GM15510 (cell line): ENCODE results near the gene PTGR2.

ENCODE experiments used
- POLR2A ChIP-seq: IDR thresholded peaks from 3 replicates; pipeline ENCODE4 v1.6.1; 2011; ENCODE audit warnings: borderline replicate concordance; ENCODE audit not compliant: insufficient read length; ENCODE audit errors: extremely low read depth

Gene PTGR2

GRCh38 chr14:73870525-73871235, 19.0 kb downstream of the PTGR2 start:
- TF ChIP-seq POLR2A = no peak

GRCh38 chr14:73873660-73874059, 22.0 kb downstream of the PTGR2 start:
- no peak for TF ChIP-seq POLR2A

- no peak for TF ChIP-seq POLR2A
These were observed 26.2 kb downstream of the PTGR2 start for GRCh38 chr14:73877790-73878189.

GRCh38 chr14:73878436-73878835, 26.8 kb downstream of the PTGR2 start:
- TF ChIP-seq POLR2A = no peak

GRCh38 chr14:73879027-73879426, 27.4 kb downstream of the PTGR2 start:
- no peak for TF ChIP-seq POLR2A

GRCh38 chr14:73884438-73885190, 33.0 kb downstream of the PTGR2 start:
- TF ChIP-seq POLR2A = no peak

- TF ChIP-seq POLR2A = peak; percentile 81
These were observed 35.1 kb downstream of the PTGR2 start, which contains the start of gene ZNF410 for GRCh38 chr14:73886449-73887317. ZNF410 (plus strand) TSS chr14:73886859; CDS start chr14:73892176, 5,317 bp downstream.

- TF ChIP-seq POLR2A = no peak
These were observed 35.6 kb downstream of the PTGR2 start for GRCh38 chr14:73887318-73887616.

- TF ChIP-seq POLR2A = no peak
These were observed 36.2 kb downstream of the PTGR2 start for GRCh38 chr14:73887694-73888459.

- no peak for TF ChIP-seq POLR2A
These were observed 36.8 kb downstream of the PTGR2 start for GRCh38 chr14:73888460-73888725.

GRCh38 chr14:73888971-73889370, 37.3 kb downstream of the PTGR2 start:
- TF ChIP-seq POLR2A = no peak

GRCh38 chr14:73889376-73889775, 37.7 kb downstream of the PTGR2 start:
- TF ChIP-seq POLR2A = no peak

- no peak for TF ChIP-seq POLR2A
These were observed 44.3 kb downstream of the PTGR2 start for GRCh38 chr14:73895939-73896338.

GRCh38 chr14:73896521-73896920, 44.9 kb downstream of the PTGR2 start:
- TF ChIP-seq POLR2A = no peak

- no peak for TF ChIP-seq POLR2A
These were observed 51.4 kb downstream of the PTGR2 start for GRCh38 chr14:73903028-73903427.
